ENCODE data around the gene COPE. TPM values are rescaled to one million over a fixed set of nuclear protein-coding genes. Genes with fewer than 3 reads are reported as not detected.

COPE gene
- total RNA-seq, 1 donor from 2014 or later: 161 TPM

GRCh38 chr19:18863843-18864362, 55.3 kb downstream of the COPE start:
- Mint-ChIP-seq H3K27me3 (ENCODE audit: low read depth) (no peaks in the 10 kb centered on the region), H3K4me3 (no peak overlapping the region), H3K36me3 (peaks cover 23% of the 10 kb centered on the region), H3K27ac (no peak overlapping the region), H3K4me1 (no peaks in the 10 kb centered on the region), H3K9me3 (no peaks in the 10 kb centered on the region)
- DNase-seq (ENCODE audit: low spot score in 2 of 2, unreplicated experiment in 2 of 2): no peak
- TF ChIP-seq, protein P1, sequence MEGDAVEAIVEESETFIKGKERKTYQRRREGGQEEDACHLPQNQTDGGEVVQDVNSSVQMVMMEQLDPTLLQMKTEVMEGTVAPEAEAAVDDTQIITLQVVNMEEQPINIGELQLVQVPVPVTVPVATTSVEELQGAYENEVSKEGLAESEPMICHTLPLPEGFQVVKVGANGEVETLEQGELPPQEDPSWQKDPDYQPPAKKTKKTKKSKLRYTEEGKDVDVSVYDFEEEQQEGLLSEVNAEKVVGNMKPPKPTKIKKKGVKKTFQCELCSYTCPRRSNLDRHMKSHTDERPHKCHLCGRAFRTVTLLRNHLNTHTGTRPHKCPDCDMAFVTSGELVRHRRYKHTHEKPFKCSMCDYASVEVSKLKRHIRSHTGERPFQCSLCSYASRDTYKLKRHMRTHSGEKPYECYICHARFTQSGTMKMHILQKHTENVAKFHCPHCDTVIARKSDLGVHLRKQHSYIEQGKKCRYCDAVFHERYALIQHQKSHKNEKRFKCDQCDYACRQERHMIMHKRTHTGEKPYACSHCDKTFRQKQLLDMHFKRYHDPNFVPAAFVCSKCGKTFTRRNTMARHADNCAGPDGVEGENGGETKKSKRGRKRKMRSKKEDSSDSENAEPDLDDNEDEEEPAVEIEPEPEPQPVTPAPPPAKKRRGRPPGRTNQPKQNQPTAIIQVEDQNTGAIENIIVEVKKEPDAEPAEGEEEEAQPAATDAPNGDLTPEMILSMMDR (IDR thresholded peaks at IDR 0.05; ENCODE audit: unreplicated experiment): no peak

DNA sequence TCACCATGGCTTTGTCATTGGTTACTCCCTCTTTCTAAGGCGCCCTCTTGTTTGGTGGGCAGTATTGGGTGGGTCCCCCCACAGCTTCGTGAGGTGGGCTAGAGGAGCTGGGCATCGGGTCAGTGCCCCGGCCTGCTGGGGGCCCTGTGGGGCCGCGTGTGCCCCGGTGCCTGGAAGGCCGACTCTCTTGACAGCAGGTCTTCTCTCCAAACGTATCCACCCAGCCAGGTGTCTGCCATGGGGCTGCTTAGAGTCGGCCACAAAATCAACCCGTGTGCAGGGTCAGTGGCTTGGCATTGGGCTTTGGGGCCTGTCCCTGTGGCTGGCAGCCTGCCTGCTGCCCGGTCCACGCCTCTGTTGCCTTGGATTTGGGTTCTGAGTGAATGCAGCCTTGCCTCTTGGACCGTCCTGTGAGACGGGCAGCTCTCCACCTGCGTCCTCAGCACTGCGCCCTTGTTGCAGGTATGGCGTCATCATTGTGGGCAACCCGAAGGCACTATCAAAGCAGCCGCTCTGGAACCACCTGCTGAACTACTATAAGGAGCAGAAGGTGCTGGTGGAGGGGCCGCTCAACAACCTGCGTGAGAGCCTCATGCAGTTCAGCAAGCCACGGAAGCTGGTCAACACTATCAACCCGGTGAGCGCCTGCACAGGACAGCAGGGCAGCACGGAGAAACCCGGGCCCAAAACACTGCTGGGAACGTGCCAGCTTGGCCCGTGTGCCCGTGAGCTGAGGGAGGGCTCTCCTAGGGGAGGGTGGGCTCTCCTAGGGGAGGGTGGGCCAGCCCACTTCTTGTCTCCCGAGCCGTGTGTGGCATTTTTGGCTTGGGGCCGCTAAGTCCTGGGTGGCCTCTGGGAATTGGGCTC, 56.0 kb downstream of the COPE start:
- no peaks in the 10 kb centered on the region for H3K27me3 Mint-ChIP-seq (ENCODE audit: low read depth)
- H3K36me3 Mint-ChIP-seq: peaks cover 24% of the 10 kb centered on the region
- no peak overlapping the region for H3K27ac Mint-ChIP-seq

GRCh38 chr19:18861917-18862316, 57.3 kb downstream of the COPE start:
- no peaks in the 10 kb centered on the region for H3K27me3 Mint-ChIP-seq (ENCODE audit: low read depth)
- TF ChIP-seq, protein P1 (IDR thresholded peaks at IDR 0.05; ENCODE audit: unreplicated experiment): no peak
- H3K4me1 Mint-ChIP-seq: no peaks in the 10 kb centered on the region
- H3K36me3 Mint-ChIP-seq: peaks cover 27% of the 10 kb centered on the region
- H3K4me3 Mint-ChIP-seq: no peak overlapping the region
- DNase-seq (ENCODE audit: low spot score in 2 of 2, unreplicated experiment in 2 of 2): no peak
- H3K27ac Mint-ChIP-seq: no peak overlapping the region
- no peaks in the 10 kb centered on the region for H3K9me3 Mint-ChIP-seq

More for the DNA sequence above, 56.0 kb downstream of the COPE start:
- no peaks in the 10 kb centered on the region for H3K9me3 Mint-ChIP-seq
- no peak for DNase-seq (ENCODE audit: low spot score in 2 of 2, unreplicated experiment in 2 of 2)
- TF ChIP-seq, protein P1 (IDR thresholded peaks at IDR 0.05; ENCODE audit: unreplicated experiment): no peak
- H3K4me1 Mint-ChIP-seq: no peaks in the 10 kb centered on the region
- no peak overlapping the region for H3K4me3 Mint-ChIP-seq

DNA sequence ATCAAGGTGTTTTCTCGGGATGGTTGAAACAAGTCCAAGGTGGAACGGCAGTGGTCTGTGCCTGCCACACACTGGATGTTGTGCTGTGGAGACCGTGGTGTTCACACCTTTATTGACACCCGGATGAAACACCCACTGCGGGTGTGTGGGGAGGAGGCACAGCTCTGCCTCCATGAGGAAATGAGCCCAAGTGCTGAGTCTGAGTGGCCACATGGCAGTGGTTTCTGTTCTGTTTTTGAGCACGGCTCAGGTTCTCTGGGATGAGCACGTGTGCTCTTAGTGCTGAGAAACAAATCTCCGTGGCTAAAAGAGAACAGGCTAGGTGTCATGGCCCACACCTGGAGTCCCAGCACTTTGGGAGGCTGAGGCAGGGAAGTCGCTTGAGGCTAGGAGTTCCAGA, 58.0 kb downstream of the COPE start:
- H3K9me3 Mint-ChIP-seq: no peaks in the 10 kb centered on the region
- TF ChIP-seq, protein P1 (IDR thresholded peaks at IDR 0.05; ENCODE audit: unreplicated experiment): no peak
- no peak overlapping the region for H3K4me3 Mint-ChIP-seq
- H3K36me3 Mint-ChIP-seq: peaks cover 27% of the 10 kb centered on the region
- no peak overlapping the region for H3K27ac Mint-ChIP-seq
- no peaks in the 10 kb centered on the region for H3K4me1 Mint-ChIP-seq
- H3K27me3 Mint-ChIP-seq (ENCODE audit: low read depth): no peaks in the 10 kb centered on the region
- no peak for DNase-seq (ENCODE audit: low spot score in 2 of 2, unreplicated experiment in 2 of 2)

DNA sequence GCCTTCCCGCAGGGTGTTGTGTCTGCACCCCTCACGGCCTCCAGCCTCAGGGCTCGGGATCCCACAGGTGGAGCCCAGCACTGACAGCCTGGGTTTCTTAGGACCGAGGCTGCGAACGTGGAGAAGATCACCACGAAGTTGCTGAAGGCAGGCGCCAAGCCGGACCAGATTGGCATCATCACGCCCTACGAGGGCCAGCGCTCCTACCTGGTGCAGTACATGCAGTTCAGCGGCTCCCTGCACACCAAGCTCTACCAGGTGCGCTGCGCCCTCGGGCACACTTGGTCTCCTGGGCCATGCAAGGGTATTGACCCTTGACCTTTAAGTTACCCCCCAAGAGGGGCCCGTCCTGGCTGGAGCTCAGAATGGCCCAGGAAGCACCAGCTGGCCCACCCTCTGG, 58.5 kb downstream of the COPE start:
- no peaks in the 10 kb centered on the region for H3K9me3 Mint-ChIP-seq
- H3K4me1 Mint-ChIP-seq: no peaks in the 10 kb centered on the region
- H3K27me3 Mint-ChIP-seq (ENCODE audit: low read depth): no peaks in the 10 kb centered on the region
- no peak overlapping the region for H3K27ac Mint-ChIP-seq
- H3K36me3 Mint-ChIP-seq: peaks cover 24% of the 10 kb centered on the region
- TF ChIP-seq, protein P1 (IDR thresholded peaks at IDR 0.05; ENCODE audit: unreplicated experiment): no peak
- no peak overlapping the region for H3K4me3 Mint-ChIP-seq
- DNase-seq (ENCODE audit: low spot score in 2 of 2, unreplicated experiment in 2 of 2): no peak
